Activated T-cell treated with anti-CD3 and anti-CD28 coated beads, Interleukin-2, amount 50 U/mL, for 72 hours (primary cell): Measurements from ENCODE around the gene CYTH4. TPM values are rescaled to one million over a fixed set of nuclear protein-coding genes. Genes with fewer than 3 reads are reported as not detected.
"Not testable (repeated sequence)": the region's sequence is repeated elsewhere in the genome, so short reads cannot be mapped to it uniquely, and the experiment has no call there.

Source experiments
- ATAC-seq, 2 donors: fragments of 150-1000 bp; cut with Tn5 transposase; replicated peaks in 1 of 2; 2 replicates each; pipeline ENCODE4 v1.10.0; 2021; ENCODE audit warnings: moderate library complexity in 2 of 2, mild to moderate bottlenecking in 1 of 2
- DNase-seq, 2 donors: peaks; one replicate each; pipeline ENCODE4 v3.0.0; 2021 to 2022; ENCODE audit warnings: mixed read lengths in 1 of 2
- H3K27ac Mint-ChIP-seq: one replicate; pipeline ENCODE4 v1.8.0; 2022; ENCODE audit warnings: mild to moderate bottlenecking, moderate library complexity, mixed read lengths
- H3K27me3 Mint-ChIP-seq: one replicate; pipeline ENCODE4 v1.8.0; 2022; ENCODE audit warnings: low read depth, mixed read lengths
- H3K36me3 Mint-ChIP-seq, 2 donors: one replicate each; pipeline ENCODE4 v1.8.0; 2022; ENCODE audit warnings: mixed read lengths in 2 of 2, mild to moderate bottlenecking in 1 of 2; ENCODE audit not compliant: insufficient read depth in 2 of 2
- H3K4me1 Mint-ChIP-seq: one replicate; pipeline ENCODE4 v1.8.0; 2022; ENCODE audit warnings: low read depth, mixed read lengths
- H3K4me3 Mint-ChIP-seq, 2 donors: one replicate each; pipeline ENCODE4 v1.8.0; 2022; ENCODE audit warnings: mild to moderate bottlenecking in 2 of 2, mixed read lengths in 2 of 2, moderate library complexity in 2 of 2
- H3K9me3 Mint-ChIP-seq, 2 donors: one replicate each; pipeline ENCODE4 v1.8.0; 2022; ENCODE audit warnings: mixed read lengths in 2 of 2
- total RNA-seq, 2 donors: library from RNA; stranded (reverse); gene quantifications; one replicate each; pipeline ENCODE4 v1.2.3, GENCODE V29; 2022

CYTH4 gene
- total RNA-seq, 2 donors from 2014 or later: 71.9 to 87.5 TPM

DNA sequence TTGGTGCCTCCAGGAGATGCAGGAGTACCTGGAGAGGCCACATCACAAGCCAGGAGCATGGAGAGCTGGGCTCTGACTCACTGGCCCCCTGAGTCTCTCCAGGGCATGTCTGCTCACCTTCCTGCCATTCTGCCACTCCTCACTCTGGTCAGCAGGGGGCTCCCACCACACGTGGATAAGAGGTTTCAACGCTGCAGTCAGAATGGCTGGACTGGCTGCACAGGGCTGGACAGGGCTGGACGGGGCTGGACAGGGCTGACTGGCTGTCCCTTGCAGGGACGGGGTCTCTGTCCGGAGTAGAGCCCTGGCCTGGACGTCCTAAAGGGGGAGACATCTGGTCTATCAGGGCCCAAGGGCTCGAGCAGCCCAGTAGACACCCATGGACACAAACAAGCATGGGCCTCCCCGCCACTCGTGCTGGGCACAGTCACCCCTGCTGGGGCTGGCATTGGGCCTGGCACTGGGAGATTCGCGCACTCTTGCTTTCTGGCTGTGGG lies 34.6 kb downstream of the CYTH4 start:
- Mint-ChIP-seq H3K4me1 (peaks cover 45% of the 10 kb centered on the region), H3K36me3 (no peaks in the 10 kb centered on the region), H3K27me3 (no peaks in the 10 kb centered on the region), H3K9me3 (no peaks in the 10 kb centered on the region), H3K27ac (no peak overlapping the region), H3K4me3 (no peak overlapping the region)
- DNase-seq (peak; percentile 76 to 80), ATAC-seq (peak; percentile 76 to 80)

DNA sequence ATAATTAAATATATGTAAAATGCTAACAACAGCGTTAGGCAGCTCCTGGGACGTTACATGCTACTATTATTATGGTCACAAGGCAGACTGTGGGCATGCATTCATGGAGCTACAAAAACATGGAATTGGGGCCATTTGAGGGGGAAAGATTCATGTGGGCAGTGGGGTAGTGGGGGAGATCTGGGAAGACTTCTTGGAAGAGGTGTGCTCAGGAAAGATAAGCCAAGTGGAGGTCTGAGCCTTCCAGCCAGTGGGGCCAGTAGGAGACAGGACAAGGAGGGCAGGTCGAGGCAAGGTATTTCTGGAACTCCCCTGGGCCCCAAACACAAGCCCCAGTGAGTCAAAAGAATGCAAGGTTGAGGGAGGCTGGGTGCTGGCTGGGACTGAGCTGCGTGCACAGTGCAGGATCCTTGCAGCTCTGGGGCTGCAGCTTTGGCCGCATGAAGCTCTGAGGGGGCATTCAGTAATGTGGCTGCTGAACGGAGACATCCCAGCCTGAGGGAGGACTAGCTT lies 35.4 kb downstream of the CYTH4 start:
- no peak for DNase-seq
- ATAC-seq: no peak
- Mint-ChIP-seq H3K9me3 (no peaks in the 10 kb centered on the region), H3K27ac (no peak overlapping the region), H3K36me3 (no peaks in the 10 kb centered on the region), H3K4me1 (peaks cover 38% of the 10 kb centered on the region), H3K4me3 (no peak overlapping the region), H3K27me3 (peaks cover 3% of the 10 kb centered on the region)

- H3K27me3 Mint-ChIP-seq: peaks cover 11% of the 10 kb centered on the region
- H3K27ac Mint-ChIP-seq: peak overlapping the region; percentile 56
- H3K36me3 Mint-ChIP-seq: no peaks in the 10 kb centered on the region
- no peak for DNase-seq
- H3K4me1 Mint-ChIP-seq: peaks cover 30% of the 10 kb centered on the region
- no peak for ATAC-seq
- H3K4me3 Mint-ChIP-seq: no peak overlapping the region
- H3K9me3 Mint-ChIP-seq: no peaks in the 10 kb centered on the region
Observed at GRCh38 chr22:37318364-37319109, 36.2 kb downstream of the CYTH4 start.

DNA sequence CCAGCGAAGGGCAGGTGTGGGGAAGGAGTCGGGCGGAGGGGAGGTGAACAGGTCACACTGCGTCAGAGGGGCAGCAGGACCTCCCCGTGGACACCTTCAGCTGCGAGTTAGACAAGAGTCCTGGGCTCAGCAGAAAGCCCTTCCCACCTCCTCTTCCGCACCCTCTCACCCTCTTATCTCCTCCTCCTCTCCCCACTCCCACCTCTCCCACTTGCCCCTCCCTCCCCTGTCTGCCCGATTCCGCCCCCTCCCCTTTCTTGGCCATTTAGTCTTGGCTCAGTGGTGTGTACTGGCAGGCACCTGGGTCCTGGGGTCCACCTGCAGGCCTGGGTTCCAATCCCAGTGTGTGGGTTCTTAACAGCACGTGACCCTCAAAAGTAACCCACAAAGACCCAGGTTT lies 37.2 kb downstream of the CYTH4 start:
- Mint-ChIP-seq H3K9me3 (no peaks in the 10 kb centered on the region), H3K27me3 (peaks cover 19% of the 10 kb centered on the region), H3K4me1 (peaks cover 21% of the 10 kb centered on the region), H3K27ac (no peak overlapping the region), H3K4me3 (no peak overlapping the region), H3K36me3 (no peaks in the 10 kb centered on the region)
- no peak for DNase-seq
- no peak for ATAC-seq

- no peak for DNase-seq
- peaks cover 10% of the 10 kb centered on the region for H3K4me1 Mint-ChIP-seq
Observed at GRCh38 chr22:37320726-37321677, 38.7 kb downstream of the CYTH4 start.

GRCh38 chr22:37324340-37325038 lies 42.2 kb downstream of the CYTH4 start:
- DNase-seq: no peak
- peaks cover 52% of the 10 kb centered on the region for H3K27me3 Mint-ChIP-seq

More at GRCh38 chr22:37320726-37321677, 38.7 kb downstream of the CYTH4 start:
- Mint-ChIP-seq H3K9me3 (no peaks in the 10 kb centered on the region), H3K4me3 (no peak overlapping the region), H3K27ac (peak overlapping the region; percentile 29), H3K36me3 (no peaks in the 10 kb centered on the region), H3K27me3 (peaks cover 19% of the 10 kb centered on the region)
- no peak for ATAC-seq

DNA sequence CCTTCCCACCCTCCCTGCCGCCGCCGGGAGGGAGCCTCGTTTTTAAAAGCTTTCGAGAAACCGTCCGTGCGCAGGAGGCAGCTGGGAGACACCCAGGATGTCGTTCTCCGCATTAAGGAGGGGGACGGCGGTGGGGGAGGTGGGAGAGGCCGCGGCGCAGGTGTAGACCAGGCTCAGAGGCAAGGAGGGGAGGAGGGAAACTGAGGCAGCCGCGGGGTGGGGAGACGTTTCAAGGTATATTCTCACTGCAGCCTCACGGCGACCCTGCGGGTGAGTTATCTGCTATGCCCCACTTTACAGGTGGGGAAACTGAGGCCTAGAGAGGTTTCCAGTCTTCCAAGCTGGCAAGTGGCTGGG lies 42.7 kb downstream of the CYTH4 start:
- no peak overlapping the region for H3K27ac Mint-ChIP-seq
- ATAC-seq (no peak), DNase-seq (no peak)
- H3K27me3 Mint-ChIP-seq: peaks cover 57% of the 10 kb centered on the region
- H3K4me1 Mint-ChIP-seq: no peaks in the 10 kb centered on the region
- no peaks in the 10 kb centered on the region for H3K9me3 Mint-ChIP-seq
- no peak overlapping the region for H3K4me3 Mint-ChIP-seq
- H3K36me3 Mint-ChIP-seq: no peaks in the 10 kb centered on the region

More at GRCh38 chr22:37324340-37325038, 42.2 kb downstream of the CYTH4 start:
- no peaks in the 10 kb centered on the region for H3K9me3 Mint-ChIP-seq
- H3K4me1 Mint-ChIP-seq: no peaks in the 10 kb centered on the region
- H3K27ac Mint-ChIP-seq: no peak overlapping the region
- H3K36me3 Mint-ChIP-seq: no peaks in the 10 kb centered on the region
- peak overlapping the region in 1 of 2 donors; percentile 40 for H3K4me3 Mint-ChIP-seq
- ATAC-seq: no peak

DNA sequence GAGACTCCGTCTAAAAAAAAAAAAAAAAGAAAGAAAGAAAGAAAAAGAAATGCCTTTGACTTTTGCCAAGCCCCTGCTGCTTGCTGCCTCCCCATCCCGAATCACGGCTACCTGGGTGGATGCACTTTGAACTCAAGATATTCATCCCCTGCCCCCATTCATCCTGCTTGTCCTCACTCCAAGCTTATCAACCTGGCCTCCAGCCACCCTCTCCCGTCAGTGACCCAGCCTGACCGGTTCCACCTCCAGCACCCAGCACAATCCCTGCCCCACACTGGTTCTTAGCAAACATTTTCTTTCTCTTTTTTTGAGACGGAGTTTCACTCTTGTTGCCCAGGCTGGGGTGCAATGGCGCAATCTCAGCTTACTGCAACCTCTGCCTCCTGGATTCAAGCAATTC lies 44.4 kb downstream of the CYTH4 start:
- H3K36me3 Mint-ChIP-seq: no peaks in the 10 kb centered on the region
- no peaks in the 10 kb centered on the region for H3K4me1 Mint-ChIP-seq
- no peak for DNase-seq
- no peak for ATAC-seq
- H3K27ac Mint-ChIP-seq: no peak overlapping the region
- H3K4me3 Mint-ChIP-seq: no peak overlapping the region
- peaks cover 65% of the 10 kb centered on the region for H3K27me3 Mint-ChIP-seq
- H3K9me3 Mint-ChIP-seq: no peaks in the 10 kb centered on the region

GRCh38 chr22:37328017-37328416 lies 45.7 kb downstream of the CYTH4 start:
- peaks cover 72% of the 10 kb centered on the region for H3K27me3 Mint-ChIP-seq
- no peak overlapping the region for H3K4me3 Mint-ChIP-seq
- H3K27ac Mint-ChIP-seq: no peak overlapping the region
- no peak for ATAC-seq
- no peaks in the 10 kb centered on the region for H3K9me3 Mint-ChIP-seq
- no peaks in the 10 kb centered on the region for H3K36me3 Mint-ChIP-seq
- no peaks in the 10 kb centered on the region for H3K4me1 Mint-ChIP-seq
- no peak for DNase-seq

GRCh38 chr22:37328538-37329237 lies 46.4 kb downstream of the CYTH4 start:
- H3K27ac Mint-ChIP-seq, ATAC-seq, H3K9me3 Mint-ChIP-seq, H3K36me3 Mint-ChIP-seq, H3K4me3 Mint-ChIP-seq, H3K4me1 Mint-ChIP-seq, DNase-seq: not testable (repeated sequence)
- peaks cover 72% of the 10 kb centered on the region for H3K27me3 Mint-ChIP-seq

DNA sequence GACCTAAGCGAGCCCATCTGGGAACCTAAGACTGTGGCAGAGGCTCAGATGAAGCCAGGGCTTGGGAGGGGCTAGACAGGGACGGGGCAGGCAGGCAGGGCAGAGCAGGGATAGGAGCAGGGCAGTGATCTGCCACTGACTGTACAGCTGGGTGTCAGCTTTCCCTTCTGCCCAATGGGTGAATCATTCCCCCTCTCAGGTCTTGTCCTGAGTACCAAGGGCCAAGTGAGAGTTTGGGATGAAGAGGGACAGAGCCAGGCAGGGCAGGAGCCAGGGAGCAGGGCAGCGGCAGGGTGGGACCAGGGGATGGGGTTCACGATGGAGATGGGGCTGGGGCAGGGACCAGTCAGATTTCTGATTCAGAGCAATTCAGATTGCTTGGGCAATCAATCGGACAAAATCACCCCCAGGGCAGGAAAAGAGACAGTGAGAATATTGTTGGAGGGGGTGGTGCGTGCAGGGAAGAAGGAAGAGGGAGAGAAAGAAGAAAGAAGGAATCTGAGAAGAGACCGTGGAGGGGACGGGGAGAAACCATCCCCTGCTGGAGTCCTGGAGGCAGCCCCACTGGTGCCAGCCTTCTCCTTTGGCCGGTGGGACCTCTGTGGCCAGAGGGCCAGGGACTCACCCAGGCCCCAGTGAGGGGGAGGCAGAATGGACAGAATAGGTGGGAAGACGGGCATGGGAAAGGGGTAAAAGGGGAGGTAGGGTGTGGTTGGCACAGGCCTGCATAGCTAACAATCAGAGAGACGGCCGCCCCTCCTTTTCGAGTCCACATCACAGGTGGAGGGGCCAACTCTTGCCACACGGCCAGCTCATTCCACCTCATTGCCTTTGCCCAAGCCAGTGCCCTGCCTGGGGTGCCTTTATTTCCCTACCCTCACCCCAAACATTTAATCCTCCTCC lies 47.2 kb downstream of the CYTH4 start:
- DNase-seq (no peak), ATAC-seq (no peak)
- Mint-ChIP-seq H3K4me1 (peaks cover 6% of the 10 kb centered on the region), H3K9me3 (no peaks in the 10 kb centered on the region), H3K27ac (no peak overlapping the region), H3K27me3 (peaks cover 72% of the 10 kb centered on the region), H3K36me3 (no peaks in the 10 kb centered on the region), H3K4me3 (no peak overlapping the region)
